GM23338 (cell line): ENCODE data around the gene CNOT6. TPM values are rescaled to one million over a fixed set of nuclear protein-coding genes. Genes with fewer than 3 reads are reported as not detected.

Experiments
- ATAC-seq: fragments of 200-7000 bp; cut with Tn5 transposase; 3 replicates; pipeline ENCODE4 v1.9.1; 2020
- DNase-seq: peaks from one replicate; pipeline ENCODE4 v3.0.0-alpha.2; 2015; ENCODE audit warnings: low spot score
- H2AFZ ChIP-seq: fragments of 200-600 bp; sonication (generic); 2 replicates; pipeline ENCODE4 v1.8.0; 2016; ENCODE audit warnings: antibody characterized with exemption, mild to moderate bottlenecking, moderate library complexity
- H3F3A ChIP-seq: fragments of 200-600 bp; sonication (generic); replicated peaks from 2 replicates; pipeline ENCODE4 v1.8.0; 2017; ENCODE audit warnings: antibody characterized with exemption, mixed run types, low read depth
- H3K27ac ChIP-seq: fragments of 200-600 bp; sonication (generic); 2 replicates; pipeline ENCODE4 v1.6.1; 2016; ENCODE audit warnings: low read depth
- H3K27me3 ChIP-seq: fragments of 200-600 bp; sonication (generic); 2 replicates; pipeline ENCODE4 v1.8.0; 2016; ENCODE audit warnings: mild to moderate bottlenecking, mixed run types, moderate library complexity; ENCODE audit not compliant: insufficient read depth
- H3K36me3 ChIP-seq: fragments of 200-600 bp; sonication (generic); 2 replicates; pipeline ENCODE4 v1.8.0; 2016; ENCODE audit warnings: mild to moderate bottlenecking; ENCODE audit not compliant: insufficient read depth
- H3K4me1 ChIP-seq: fragments of 200-600 bp; sonication (generic); 2 replicates; pipeline ENCODE4 v1.8.0; 2016; ENCODE audit warnings: mild to moderate bottlenecking, moderate library complexity; ENCODE audit not compliant: insufficient read depth
- H3K4me2 ChIP-seq: fragments of 200-600 bp; sonication (generic); 2 replicates; pipeline ENCODE4 v1.7.1; 2017; ENCODE audit warnings: mixed run types
- H3K4me3 ChIP-seq: fragments of 200-600 bp; sonication (generic); 2 replicates; pipeline ENCODE4 v1.6.1; 2016; ENCODE audit warnings: mixed run types
- H3K79me2 ChIP-seq: fragments of 200-600 bp; sonication (generic); replicated peaks from 2 replicates; pipeline ENCODE4 v1.8.0; 2017; ENCODE audit warnings: mild to moderate bottlenecking; ENCODE audit not compliant: insufficient read depth
- H3K9me2 ChIP-seq: fragments of 200-600 bp; sonication (generic); 2 replicates; pipeline ENCODE4 v1.8.0; 2017; ENCODE audit not compliant: insufficient read depth
- H4K20me1 ChIP-seq: fragments of 200-600 bp; sonication (generic); replicated peaks from 2 replicates; pipeline ENCODE4 v1.8.0; 2017; ENCODE audit warnings: mild to moderate bottlenecking; ENCODE audit not compliant: insufficient read depth
- H3K27ac Mint-ChIP-seq: 2 replicates; pipeline ENCODE4 v1.8.0; 2020; ENCODE audit warnings: inconsistent platforms, mild to moderate bottlenecking, moderate library complexity, mixed read lengths
- H3K27me3 Mint-ChIP-seq: 3 replicates; pipeline ENCODE4 v1.8.0; 2022; ENCODE audit warnings: low read depth, mild to moderate bottlenecking, moderate library complexity, mixed read lengths, inconsistent platforms; ENCODE audit not compliant: insufficient read depth, poor library complexity
- H3K36me3 Mint-ChIP-seq: 3 replicates; pipeline ENCODE4 v1.8.0; 2021; ENCODE audit warnings: low read depth, mild to moderate bottlenecking, inconsistent platforms, moderate library complexity, mixed read lengths
- H3K4me1 Mint-ChIP-seq: 3 replicates; pipeline ENCODE4 v1.8.0; 2020; ENCODE audit warnings: mild to moderate bottlenecking, inconsistent platforms, mixed read lengths
- H3K4me3 Mint-ChIP-seq: 3 replicates; pipeline ENCODE4 v1.8.0; 2021; ENCODE audit warnings: moderate library complexity, mild to moderate bottlenecking, inconsistent platforms, mixed read lengths
- H3K9me3 Mint-ChIP-seq: 3 replicates; pipeline ENCODE4 v1.8.0; 2020; ENCODE audit warnings: moderate library complexity, mild to moderate bottlenecking, inconsistent platforms, mixed read lengths
- CREB1 ChIP-seq: fragments of 250-450 bp; sonication (Bioruptor Pico); IDR thresholded peaks from 2 replicates; pipeline ENCODE4 v1.5.0; 2020; ENCODE audit warnings: low read depth, mild to moderate bottlenecking, moderate library complexity
- EZH2 ChIP-seq: fragments of 200-600 bp; sonication (generic); IDR thresholded peaks from one replicate; pipeline ENCODE4 v1.8.0; 2017; ENCODE audit warnings: antibody characterized with exemption, mild to moderate bottlenecking, low read depth; ENCODE audit not compliant: unreplicated experiment
- EZH2phosphoT487 ChIP-seq: fragments of 200-600 bp; sonication (generic); IDR thresholded peaks from one replicate; pipeline ENCODE4 v1.8.1; 2018; ENCODE audit warnings: antibody characterized with exemption; ENCODE audit not compliant: unreplicated experiment
- JUNB ChIP-seq: IDR thresholded peaks from one replicate; pipeline ENCODE4 v1.6.1; 2016; ENCODE audit warnings: antibody characterized with exemption; ENCODE audit not compliant: unreplicated experiment
- POLR2AphosphoS5 ChIP-seq: IDR thresholded peaks from 2 replicates; pipeline ENCODE4 v1.6.1; 2016; ENCODE audit warnings: antibody characterized with exemption, low read depth
- ZNF114 ChIP-seq: fragments of 250-450 bp; sonication (Bioruptor Pico); IDR thresholded peaks from 2 replicates; pipeline ENCODE4 v1.5.0; 2020; ENCODE audit warnings: mild to moderate bottlenecking, moderate library complexity
- polyA plus RNA-seq: library from polyadenylated mRNA; unstranded; fragments of >200 nt; fragmentation: Nextera tagmentation; extraction: Ambion mirVana; gene quantifications from 2 replicates; pipeline ENCODE4 v1.2.1, GENCODE V29; 2016
- total RNA-seq: library from RNA; depleted of rRNA; stranded (reverse); fragments of >200 nt; shearing (Covaris generic); gene quantifications from 2 replicates; pipeline ENCODE4 v1.2.3, GENCODE V29; 2014
- TF ChIP-seq, protein P1 (sequence below), 2 experiments: fragments of 200-600 bp in 1 of 2; sonication (generic) in 1 of 2; conservative IDR thresholded peaks; 2 replicates each; pipeline versions ENCODE4 v1.5.1 to v1.6.1; 2016 to 2017; ENCODE audit warnings: antibody characterized with exemption in 2 of 2, low read depth in 2 of 2, mild to moderate bottlenecking in 2 of 2, moderate library complexity in 1 of 2
- TF ChIP-seq, protein P2 (sequence below): IDR thresholded peaks from one replicate; pipeline ENCODE4 v1.6.1; 2018; ENCODE audit warnings: antibody characterized with exemption; ENCODE audit not compliant: unreplicated experiment
- TF ChIP-seq, protein P3 (sequence below): IDR thresholded peaks from 2 replicates; pipeline ENCODE4 v1.6.1; 2016; ENCODE audit warnings: antibody characterized with exemption

CNOT6 gene
- total and polyA plus RNA-seq, 2 experiments from 2014 or later, result 14.6 to 38.7 TPM

DNA sequence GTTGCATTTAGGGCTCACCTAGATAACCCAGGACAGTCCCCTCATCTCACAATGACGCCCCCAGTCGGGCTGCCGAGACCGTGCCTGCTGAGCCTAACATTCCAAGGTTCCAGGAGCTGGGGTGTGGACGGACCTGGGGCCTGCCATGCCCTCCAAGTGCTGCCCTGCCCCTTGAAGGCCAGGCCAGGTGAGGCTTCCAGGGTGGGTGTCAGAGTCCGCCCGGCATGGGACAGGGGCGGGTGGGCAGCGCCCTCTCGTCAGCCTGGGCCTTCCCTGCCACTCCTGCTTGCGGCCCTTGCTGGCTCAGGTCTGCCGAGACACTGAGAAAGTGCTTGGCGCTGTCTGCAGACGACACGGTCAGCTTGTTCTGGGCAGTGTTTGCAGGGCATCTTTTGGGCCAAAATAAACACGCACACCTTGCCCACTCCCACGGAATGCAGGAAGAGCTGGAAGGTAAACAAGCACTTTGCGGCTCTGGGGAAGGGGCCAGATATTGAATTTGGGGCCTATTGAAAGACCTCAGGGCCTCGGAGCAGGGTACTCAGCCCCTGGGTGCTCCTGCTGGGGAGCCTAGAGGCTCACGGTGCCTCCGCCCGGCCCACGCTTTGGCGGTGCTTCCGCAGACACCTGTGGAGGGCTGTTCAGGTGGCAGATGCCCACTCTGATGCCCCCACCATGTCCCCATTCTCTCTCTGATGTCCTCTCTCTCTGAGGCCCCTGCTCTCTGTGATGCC, 101.4 kb downstream of the CNOT6 start:
- TF ChIP-seq ZNF114 (CRISPR knock-in tag), result no peak
- Histone ChIP-seq H3K4me3 (no peak overlapping the region), H3F3A (peaks cover 7% of the 10 kb centered on the region; the same call in 1 of the 2 replicates), H3K9me2 (no peaks in the 10 kb centered on the region), H3K79me2 (no peaks in the 10 kb centered on the region), H3K27ac (no peak overlapping the region), H3K36me3 (no peaks in the 10 kb centered on the region), H4K20me1 (no peaks in the 10 kb centered on the region), H3K4me1 (0 out of 2 replicates have a peak, but pooled peaks cover 3% of the 10 kb centered on the region), H2AFZ (no peak overlapping the region), H3K4me2 (no peak overlapping the region), H3K27me3 (peaks cover 28% of the 10 kb centered on the region)
- ATAC-seq (no peak), DNase-seq (no peak)
- H3K9me3 Mint-ChIP-seq, result peaks cover 3% of the 10 kb centered on the region; the same call in 1 of the 3 replicates
- peaks cover 29% of the 10 kb centered on the region for H3K27me3 Mint-ChIP-seq
- peaks cover 5% of the 10 kb centered on the region for H3K4me1 Mint-ChIP-seq
- peaks cover 5% of the 10 kb centered on the region; the same call in 1 of the 3 replicates for H3K36me3 Mint-ChIP-seq
- no peak overlapping the region for H3K27ac Mint-ChIP-seq
- H3K4me3 Mint-ChIP-seq, result no peak overlapping the region

DNA sequence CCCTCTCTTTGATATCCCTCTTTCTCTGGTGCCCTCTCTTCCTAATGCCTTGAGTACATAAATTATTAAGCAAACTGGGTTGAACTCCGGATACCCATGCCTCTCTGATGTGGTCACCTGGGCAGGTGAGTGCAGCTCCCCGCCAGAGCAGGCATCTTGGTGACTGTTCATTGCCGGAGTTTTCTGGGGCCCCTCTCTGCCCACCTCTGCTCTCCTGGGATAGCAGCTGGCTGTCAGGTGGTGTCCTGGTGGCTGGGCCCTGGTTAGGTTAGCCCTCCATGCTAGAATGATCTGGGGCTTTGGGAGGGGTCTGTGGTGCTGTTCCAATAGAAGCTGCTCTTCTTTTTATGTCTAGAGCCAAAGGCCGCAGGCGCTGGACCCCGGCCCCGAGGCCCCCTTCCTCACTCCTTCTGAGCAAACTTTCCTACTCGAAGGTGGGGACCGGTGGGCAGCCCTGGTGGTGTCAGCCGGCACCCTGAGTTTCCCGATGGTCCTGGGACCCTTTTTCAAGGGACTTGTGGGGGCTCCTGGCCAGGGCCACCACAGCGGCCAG, 102.0 kb downstream of the CNOT6 start:
- no peak for DNase-seq
- Histone ChIP-seq H3K9me2 (no peaks in the 10 kb centered on the region), H3K36me3 (no peaks in the 10 kb centered on the region), H3K4me1 (0 out of 2 replicates have a peak, but pooled peaks cover 3% of the 10 kb centered on the region), H3K4me2 (no peak overlapping the region), H3F3A (peaks cover 7% of the 10 kb centered on the region; the same call in 1 of the 2 replicates), H3K27ac (no peak overlapping the region), H3K4me3 (no peak overlapping the region), H3K79me2 (no peaks in the 10 kb centered on the region), H3K27me3 (peaks cover 21% of the 10 kb centered on the region), H4K20me1 (no peaks in the 10 kb centered on the region), H2AFZ (no peak overlapping the region)
- ATAC-seq, result no peak
- no peak overlapping the region for H3K27ac Mint-ChIP-seq
- peaks cover 5% of the 10 kb centered on the region for H3K4me1 Mint-ChIP-seq
- peaks cover 5% of the 10 kb centered on the region; the same call in 1 of the 3 replicates for H3K36me3 Mint-ChIP-seq
- peaks cover 3% of the 10 kb centered on the region; the same call in 1 of the 3 replicates for H3K9me3 Mint-ChIP-seq
- peaks cover 27% of the 10 kb centered on the region for H3K27me3 Mint-ChIP-seq
- H3K4me3 Mint-ChIP-seq, result no peak overlapping the region
- TF ChIP-seq JUNB (no peak), EZH2 (no peak), ZNF114 (CRISPR knock-in tag) (no peak), CREB1 (CRISPR knock-in tag) (no peak), EZH2phosphoT487 (no peak), POLR2AphosphoS5 (no peak)
- TF ChIP-seq, protein P1, sequence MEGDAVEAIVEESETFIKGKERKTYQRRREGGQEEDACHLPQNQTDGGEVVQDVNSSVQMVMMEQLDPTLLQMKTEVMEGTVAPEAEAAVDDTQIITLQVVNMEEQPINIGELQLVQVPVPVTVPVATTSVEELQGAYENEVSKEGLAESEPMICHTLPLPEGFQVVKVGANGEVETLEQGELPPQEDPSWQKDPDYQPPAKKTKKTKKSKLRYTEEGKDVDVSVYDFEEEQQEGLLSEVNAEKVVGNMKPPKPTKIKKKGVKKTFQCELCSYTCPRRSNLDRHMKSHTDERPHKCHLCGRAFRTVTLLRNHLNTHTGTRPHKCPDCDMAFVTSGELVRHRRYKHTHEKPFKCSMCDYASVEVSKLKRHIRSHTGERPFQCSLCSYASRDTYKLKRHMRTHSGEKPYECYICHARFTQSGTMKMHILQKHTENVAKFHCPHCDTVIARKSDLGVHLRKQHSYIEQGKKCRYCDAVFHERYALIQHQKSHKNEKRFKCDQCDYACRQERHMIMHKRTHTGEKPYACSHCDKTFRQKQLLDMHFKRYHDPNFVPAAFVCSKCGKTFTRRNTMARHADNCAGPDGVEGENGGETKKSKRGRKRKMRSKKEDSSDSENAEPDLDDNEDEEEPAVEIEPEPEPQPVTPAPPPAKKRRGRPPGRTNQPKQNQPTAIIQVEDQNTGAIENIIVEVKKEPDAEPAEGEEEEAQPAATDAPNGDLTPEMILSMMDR (conservative IDR thresholded peaks at IDR 0.05; ENCODE audit: low read depth in 2 of 2), result no peak
- TF ChIP-seq, protein P2, sequence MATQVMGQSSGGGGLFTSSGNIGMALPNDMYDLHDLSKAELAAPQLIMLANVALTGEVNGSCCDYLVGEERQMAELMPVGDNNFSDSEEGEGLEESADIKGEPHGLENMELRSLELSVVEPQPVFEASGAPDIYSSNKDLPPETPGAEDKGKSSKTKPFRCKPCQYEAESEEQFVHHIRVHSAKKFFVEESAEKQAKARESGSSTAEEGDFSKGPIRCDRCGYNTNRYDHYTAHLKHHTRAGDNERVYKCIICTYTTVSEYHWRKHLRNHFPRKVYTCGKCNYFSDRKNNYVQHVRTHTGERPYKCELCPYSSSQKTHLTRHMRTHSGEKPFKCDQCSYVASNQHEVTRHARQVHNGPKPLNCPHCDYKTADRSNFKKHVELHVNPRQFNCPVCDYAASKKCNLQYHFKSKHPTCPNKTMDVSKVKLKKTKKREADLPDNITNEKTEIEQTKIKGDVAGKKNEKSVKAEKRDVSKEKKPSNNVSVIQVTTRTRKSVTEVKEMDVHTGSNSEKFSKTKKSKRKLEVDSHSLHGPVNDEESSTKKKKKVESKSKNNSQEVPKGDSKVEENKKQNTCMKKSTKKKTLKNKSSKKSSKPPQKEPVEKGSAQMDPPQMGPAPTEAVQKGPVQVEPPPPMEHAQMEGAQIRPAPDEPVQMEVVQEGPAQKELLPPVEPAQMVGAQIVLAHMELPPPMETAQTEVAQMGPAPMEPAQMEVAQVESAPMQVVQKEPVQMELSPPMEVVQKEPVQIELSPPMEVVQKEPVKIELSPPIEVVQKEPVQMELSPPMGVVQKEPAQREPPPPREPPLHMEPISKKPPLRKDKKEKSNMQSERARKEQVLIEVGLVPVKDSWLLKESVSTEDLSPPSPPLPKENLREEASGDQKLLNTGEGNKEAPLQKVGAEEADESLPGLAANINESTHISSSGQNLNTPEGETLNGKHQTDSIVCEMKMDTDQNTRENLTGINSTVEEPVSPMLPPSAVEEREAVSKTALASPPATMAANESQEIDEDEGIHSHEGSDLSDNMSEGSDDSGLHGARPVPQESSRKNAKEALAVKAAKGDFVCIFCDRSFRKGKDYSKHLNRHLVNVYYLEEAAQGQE, result no peak
- TF ChIP-seq, protein P3, sequence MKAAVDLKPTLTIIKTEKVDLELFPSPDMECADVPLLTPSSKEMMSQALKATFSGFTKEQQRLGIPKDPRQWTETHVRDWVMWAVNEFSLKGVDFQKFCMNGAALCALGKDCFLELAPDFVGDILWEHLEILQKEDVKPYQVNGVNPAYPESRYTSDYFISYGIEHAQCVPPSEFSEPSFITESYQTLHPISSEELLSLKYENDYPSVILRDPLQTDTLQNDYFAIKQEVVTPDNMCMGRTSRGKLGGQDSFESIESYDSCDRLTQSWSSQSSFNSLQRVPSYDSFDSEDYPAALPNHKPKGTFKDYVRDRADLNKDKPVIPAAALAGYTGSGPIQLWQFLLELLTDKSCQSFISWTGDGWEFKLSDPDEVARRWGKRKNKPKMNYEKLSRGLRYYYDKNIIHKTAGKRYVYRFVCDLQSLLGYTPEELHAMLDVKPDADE, result no peak
